Brain microvascular endothelial cell (primary cell): Measurements from ENCODE around the gene PIH1D2.

ENCODE experiments used
- DNase-seq: peaks from one replicate; pipeline ENCODE4 v3.0.0-alpha.2; 2020
- H3K27ac ChIP-seq: fragments of 250-450 bp; sonication (Bioruptor Pico); 2 replicates; pipeline ENCODE4 v1.5.1; 2020; ENCODE audit warnings: mild to moderate bottlenecking, moderate library complexity
- H3K27me3 ChIP-seq: fragments of 250-450 bp; sonication (Bioruptor Pico); replicated peaks from 2 replicates; pipeline ENCODE4 v1.5.1; 2020; ENCODE audit warnings: mild to moderate bottlenecking
- H3K36me3 ChIP-seq: fragments of 250-450 bp; sonication (Bioruptor Pico); replicated peaks from 2 replicates; pipeline ENCODE4 v1.5.1; 2020; ENCODE audit warnings: mild to moderate bottlenecking
- H3K4me3 ChIP-seq: 2 replicates; pipeline ENCODE4 v1.5.1; 2011; ENCODE audit warnings: low read depth, mild to moderate bottlenecking, control low read depth, low read length, moderate library complexity
- CTCF ChIP-seq: IDR thresholded peaks from 2 replicates; pipeline ENCODE4 v1.5.1; 2011; ENCODE audit warnings: low read depth, mild to moderate bottlenecking, moderate library complexity, low read length, control low read depth, inconsistent platforms; ENCODE audit errors: missing control alignments
- in situ Hi-C: cut with HindIII; loops from 2 replicates; pipeline ENCODE4 v1.10.0; 2017; ENCODE audit warnings: low sequenced_read_pairs, low pct_ligation_motif_present

PIH1D2 gene

GRCh38 chr11:112073941-112074811 lies at the start of gene PIH1D2, which contains the start of gene NKAPD1:
PIH1D2 (minus strand) TSS chr11:112074017; CDS start chr11:112073174, 843 bp downstream.
NKAPD1 (plus strand) TSS chr11:112074299; CDS start chr11:112075575, 1,276 bp downstream.
- Histone ChIP-seq H3K27ac (peak within 1 kb of the TSS; percentile 90), H3K4me3 (peak within 1 kb of the TSS; percentile 93), H3K36me3 (peaks cover 24% of the 10 kb centered on the region), H3K27me3 (no peaks in the 10 kb centered on the region)
- DNase-seq: peak; percentile 72
- in situ Hi-C loops: no loop called here
- TF ChIP-seq CTCF: peak; percentile 34

- in situ Hi-C loops: no loop called here
- Histone ChIP-seq H3K4me3 (no peak overlapping the region), H3K36me3 (no peaks in the 10 kb centered on the region), H3K27ac (no peak overlapping the region), H3K27me3 (no peaks in the 10 kb centered on the region)
- no peak for DNase-seq
- no peak for TF ChIP-seq CTCF
Measured at GRCh38 chr11:112123129-112123528, 49.3 kb upstream of the PIH1D2 start.

- in situ Hi-C loops: no loop called here
- no peak overlapping the region for H3K27ac ChIP-seq
- DNase-seq: no peak
Measured at GRCh38 chr11:112121981-112122615, 48.3 kb upstream of the PIH1D2 start.

GRCh38 chr11:112118176-112118575 lies 44.4 kb upstream of the PIH1D2 start:
- no peak for TF ChIP-seq CTCF
- H3K36me3 ChIP-seq: no peaks in the 10 kb centered on the region
- in situ Hi-C loops: no loop called here
- H3K27ac ChIP-seq: no peak overlapping the region
- H3K27me3 ChIP-seq: no peaks in the 10 kb centered on the region
- H3K4me3 ChIP-seq: no peak overlapping the region
- no peak for DNase-seq

More at GRCh38 chr11:112121981-112122615, 48.3 kb upstream of the PIH1D2 start:
- Histone ChIP-seq H3K4me3 (no peak overlapping the region), H3K27me3 (no peaks in the 10 kb centered on the region), H3K36me3 (no peaks in the 10 kb centered on the region)
- no peak for TF ChIP-seq CTCF

- no peak for TF ChIP-seq CTCF
- Histone ChIP-seq H3K27me3 (no peaks in the 10 kb centered on the region), H3K4me3 (no peak overlapping the region), H3K36me3 (no peaks in the 10 kb centered on the region), H3K27ac (no peak overlapping the region)
- DNase-seq: no peak
- in situ Hi-C loops: no loop called here
Measured at GRCh38 chr11:112115386-112115785, 41.6 kb upstream of the PIH1D2 start.
